GM12872 (cell line): Measurements from ENCODE around the gene IGFL4.
A peak's percentile ranks its signal among the peaks of the same experiment; 100 is the strongest.

Source experiments
- CTCF ChIP-seq: IDR thresholded peaks from 3 replicates; pipeline ENCODE4 v1.5.1; 2011; ENCODE audit warnings: low read depth, mild to moderate bottlenecking, low read length, moderate library complexity; ENCODE audit not compliant: insufficient read depth

Gene IGFL4

GRCh38 chr19:46058778-46059177 is 18.0 kb upstream of the IGFL4 start:
- no peak for TF ChIP-seq CTCF

GRCh38 chr19:46056536-46056935 is 15.7 kb upstream of the IGFL4 start:
- no peak for TF ChIP-seq CTCF

GRCh38 chr19:46052896-46053295 is 12.1 kb upstream of the IGFL4 start:
- TF ChIP-seq CTCF, result no peak

- peak; percentile 40 for TF ChIP-seq CTCF
These were observed 8.8 kb upstream of the IGFL4 start for GRCh38 chr19:46049597-46049996.

GRCh38 chr19:46043519-46043918 is 2.7 kb upstream of the IGFL4 start:
- TF ChIP-seq CTCF, result no peak

- TF ChIP-seq CTCF, result no peak
These were observed 1.6 kb upstream of the IGFL4 start for GRCh38 chr19:46042252-46042883.

GRCh38 chr19:46040125-46040524 is 677 bp downstream of the IGFL4 start:
- no peak for TF ChIP-seq CTCF
